Psoas muscle (tissue), 8 donors: ENCODE measurements around the gene ZDHHC5. TPM values are rescaled to one million over a fixed set of nuclear protein-coding genes. Genes with fewer than 3 reads are reported as not detected.

Experiments
- ATAC-seq, 4 donors: fragments of 200-7000 bp; cut with Tn5 transposase; one replicate each; pipeline ENCODE4 v1.9.1; 2020; ENCODE audit warnings: moderate library complexity in 3 of 4, mild to moderate bottlenecking in 2 of 4
- DNase-seq, 2 donors: peaks; one replicate each; pipeline ENCODE4 v3.0.0-alpha.2; 2020
- H3K27ac ChIP-seq: fragments of 200-600 bp; one replicate; pipeline ENCODE4 v1.8.0; 2022
- H3K27me3 ChIP-seq, 3 donors: fragments of 200-600 bp in 1 of 3; one replicate each; pipeline versions ENCODE4 v1.6.1 to v1.8.0; 2013 to 2022; ENCODE audit warnings: low read length in 2 of 3, mild to moderate bottlenecking in 2 of 3, moderate library complexity in 1 of 3; ENCODE audit not compliant: insufficient read depth in 3 of 3
- H3K36me3 ChIP-seq, 2 donors: fragments of 200-600 bp in 1 of 2; one replicate each; pipeline versions ENCODE4 v1.6.1 to v1.8.0; 2013 to 2022; ENCODE audit warnings: low read depth in 1 of 2, mild to moderate bottlenecking in 1 of 2, moderate library complexity in 1 of 2; ENCODE audit not compliant: insufficient read depth in 1 of 2
- H3K4me1 ChIP-seq: fragments of 200-600 bp; one replicate; pipeline ENCODE4 v1.8.0; 2022
- H3K4me3 ChIP-seq: fragments of 200-600 bp; one replicate; pipeline ENCODE4 v1.8.0; 2022; ENCODE audit warnings: mild to moderate bottlenecking
- H3K9me3 ChIP-seq: fragments of 200-600 bp; one replicate; pipeline ENCODE4 v1.8.0; 2022
- CTCF ChIP-seq: fragments of 200-600 bp; IDR thresholded peaks from one replicate; pipeline ENCODE4 v1.8.0; 2022; ENCODE audit warnings: antibody characterized with exemption
- WGBS, 3 donors: extraction: QIAGEN DNeasy Blood & Tissue Kit; methylation state at CpG; one replicate each; pipeline versions ENCODE4 v1.1.6 to v1.1.7; 2013; 5-methylcytosine and 5-hydroxymethylcytosine counted together
- intact Hi-C, 2 donors: fragments of 100-400 bp; cut with DNase I; formaldehyde crosslinking; loops; one replicate each; pipeline versions ENCODE4 v1.11.0 to v1.14.2; 2022
- polyA plus RNA-seq, 3 donors: library from polyadenylated mRNA; stranded (reverse); fragments of 200-250 nt; gene quantifications; one replicate each; pipeline ENCODE4 v1.2.3, GENCODE V29; 2013
- total RNA-seq, 4 donors: library from RNA; stranded (reverse); fragmentation: NEBNext Ultra II Directional in 2 of 4; extraction: Animal tissue kit (Norgen Biotek cat#: 25700) in 2 of 4; gene quantifications; one replicate each; pipeline versions ENCODE4 v1.2.1 to v1.2.4, GENCODE V29; 2021 to 2023
- donor health status: healthy with polysubstance abuse.
- donor health status: DM: no; HTN: no; CAD: no; lungs with moderate emphysema.
- donor health status: Bipolar disorder and iron deficiency.
- donor health status: healthy.
- donor health status: DM: yes; HTN: yes; CAD: no.
- donor health status: DM: no; HTN: no; CAD: no.
- donor health status: DM: no; HTN: no; CAD: no.
- donor health status: DM: yes; HTN: yes; CAD: no.

ZDHHC5 gene
- total and polyA plus RNA-seq, 7 donors = 32.4 to 63.6 (median 58.0) TPM

DNA sequence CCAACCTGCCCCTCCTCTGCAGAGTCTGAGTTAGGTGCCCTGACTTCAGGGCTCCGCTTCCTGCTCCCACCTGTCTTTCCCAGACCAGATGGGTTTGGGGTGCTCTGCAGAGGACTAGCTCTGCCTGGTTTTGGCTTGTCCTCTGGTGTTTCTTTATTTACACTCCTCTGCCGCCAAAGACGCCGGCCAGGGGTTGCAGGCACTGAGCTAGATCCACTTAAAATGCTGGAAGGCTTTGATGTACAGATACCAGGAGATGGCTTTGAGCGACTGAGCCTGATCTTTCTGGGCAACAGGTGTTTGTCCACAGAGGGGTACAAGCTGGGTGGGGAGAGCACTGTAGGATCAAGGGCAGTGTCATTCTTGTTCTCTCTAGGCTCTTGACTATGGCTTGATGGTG lies 77.3 kb downstream of the ZDHHC5 start:
- WGBS, 3 donors = 78 to 79% (median 79%) methylated on average over 5 of the region's 5 CpGs
- Histone ChIP-seq H3K9me3 (no peaks in the 10 kb centered on the region), H3K4me3 (no peak overlapping the region), H3K27me3 (no peaks in the 10 kb centered on the region), H3K27ac (no peak overlapping the region), H3K4me1 (peaks cover 22% of the 10 kb centered on the region), H3K36me3 (peaks cover 5 to 67% of the 10 kb centered on the region in 2 donors)
- no peak for TF ChIP-seq CTCF
- intact Hi-C loops = loop anchor here (10.0 kb wide), 2 partner anchors 50 to 780 kb away; no protein-coding TSS in a partner anchor
- DNase-seq = no peak
- ATAC-seq = no peak

DNA sequence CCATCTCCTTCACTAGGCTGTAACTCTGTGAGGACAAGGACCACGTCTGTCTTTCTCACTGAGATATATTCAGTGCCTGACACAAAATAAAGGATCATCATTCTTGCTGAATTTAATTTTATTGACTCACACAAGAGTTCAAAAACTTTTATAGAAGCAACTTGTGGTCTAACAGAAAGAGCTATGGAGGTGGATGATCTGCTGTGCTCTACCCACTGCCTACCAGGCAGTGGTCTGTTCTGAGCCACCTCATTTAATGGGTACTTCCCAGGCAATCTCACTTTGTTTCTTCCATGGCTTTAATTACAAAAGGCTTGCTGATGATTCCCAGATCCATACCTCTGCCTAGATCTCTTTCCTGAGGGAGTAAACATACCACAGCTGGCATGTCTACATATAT lies 79.0 kb downstream of the ZDHHC5 start:
- peaks cover 17% of the 10 kb centered on the region for H3K4me1 ChIP-seq
- peaks cover 5 to 77% of the 10 kb centered on the region in 2 donors for H3K36me3 ChIP-seq
- WGBS, 3 donors = 81 to 87% (median 82%) methylated on average over 1 of the region's 1 CpG
- no peaks in the 10 kb centered on the region for H3K9me3 ChIP-seq
- no peak for DNase-seq
- ATAC-seq = no peak
- no peaks in the 10 kb centered on the region for H3K27me3 ChIP-seq
- no peak for TF ChIP-seq CTCF
- intact Hi-C loops = loop anchor here (10.0 kb wide), 2 partner anchors 48 to 778 kb away; no protein-coding TSS in a partner anchor
- no peak overlapping the region for H3K4me3 ChIP-seq
- no peak overlapping the region for H3K27ac ChIP-seq

Other genes with a start within 250 kb of the ZDHHC5 start
- gene SLC43A3, start 241.0 kb upstream of the ZDHHC5 start, total RNA-seq = 10 to 100 TPM; 10.6 to 18.8 (median 16.0) TPM
- gene SLC43A3, start 241.0 kb upstream of the ZDHHC5 start, polyA plus RNA-seq = 10 to 100 TPM in 1 of 3 donors, 1 to 10 TPM in 2; 5.8 to 14.7 (median 6.4) TPM
- gene RTN4RL2, start 207.6 kb upstream of the ZDHHC5 start, total RNA-seq = 1 to 10 TPM in 1 of 4 donors, under 1 TPM in 3; 0.77 to 1.1 (median 0.84) TPM
- gene RTN4RL2, start 207.6 kb upstream of the ZDHHC5 start, polyA plus RNA-seq = under 1 TPM; 0.44 to 0.61 (median 0.49) TPM
- gene SLC43A1, start 152.4 kb upstream of the ZDHHC5 start, total RNA-seq = 10 to 100 TPM in 1 of 4 donors, 1 to 10 TPM in 3; 4.1 to 15.3 (median 7.1) TPM
- 10 to 100 TPM in 1 of 3 donors, 1 to 10 TPM in 2; 3.5 to 13.7 (median 7.5) TPM for gene SLC43A1, start 152.4 kb upstream of the ZDHHC5 start, polyA plus RNA-seq
- gene TIMM10, start 137.4 kb upstream of the ZDHHC5 start, total RNA-seq = 10 to 100 TPM; 55.0 to 90.0 (median 73.0) TPM
- gene TIMM10, start 137.4 kb upstream of the ZDHHC5 start, polyA plus RNA-seq = 100 to 1,000 TPM in 2 of 3 donors, 10 to 100 TPM in 1; 97.7 to 149 (median 112) TPM
- gene SMTNL1, start 130.5 kb upstream of the ZDHHC5 start, total RNA-seq = 100 to 1,000 TPM in 1 of 4 donors, 10 to 100 TPM in 2, 1 to 10 TPM in 1; 7.6 to 118 (median 36.9) TPM
- 10 to 100 TPM in 2 of 3 donors, 1 to 10 TPM in 1; 6.7 to 19.7 (median 14.9) TPM for gene SMTNL1, start 130.5 kb upstream of the ZDHHC5 start, polyA plus RNA-seq
- 10 to 100 TPM in 3 of 4 donors, 1 to 10 TPM in 1; 6.8 to 24.7 (median 12.3) TPM for gene UBE2L6, start 100.4 kb upstream of the ZDHHC5 start, total RNA-seq
- 1 to 10 TPM; 5.3 to 9.9 (median 9.1) TPM for gene UBE2L6, start 100.4 kb upstream of the ZDHHC5 start, polyA plus RNA-seq
- gene SERPING1, start 70.4 kb upstream of the ZDHHC5 start, total RNA-seq = 10 to 100 TPM; 65.1 to 97.3 (median 71.2) TPM
- 10 to 100 TPM; 42.6 to 77.2 (median 62.3) TPM for gene SERPING1, start 70.4 kb upstream of the ZDHHC5 start, polyA plus RNA-seq
- under 1 TPM in 3 of 4 donors, not detected in 1; 0.21 to 0.90 (median 0.59) TPM for gene YPEL4, start 18.2 kb upstream of the ZDHHC5 start, total RNA-seq
- under 1 TPM; 0.08 to 0.18 (median 0.11) TPM for gene YPEL4, start 18.2 kb upstream of the ZDHHC5 start, polyA plus RNA-seq
- 10 to 100 TPM in 2 of 4 donors, 1 to 10 TPM in 2; 6.8 to 11.6 (median 9.2) TPM for gene CLP1, start 10.4 kb upstream of the ZDHHC5 start, total RNA-seq
- 10 to 100 TPM in 2 of 3 donors, 1 to 10 TPM in 1; 9.6 to 16.9 (median 14.3) TPM for gene CLP1, start 10.4 kb upstream of the ZDHHC5 start, polyA plus RNA-seq
- gene MED19, start 44.1 kb downstream of the ZDHHC5 start, total RNA-seq = 10 to 100 TPM in 1 of 4 donors, 1 to 10 TPM in 3; 6.7 to 10.3 (median 7.4) TPM
- 10 to 100 TPM in 2 of 3 donors, 1 to 10 TPM in 1; 9.4 to 19.7 (median 13.9) TPM for gene MED19, start 44.1 kb downstream of the ZDHHC5 start, polyA plus RNA-seq
- gene TMX2, start 44.5 kb downstream of the ZDHHC5 start, total RNA-seq = 10 to 100 TPM; 31.5 to 69.7 (median 51.1) TPM
- 100 to 1,000 TPM in 2 of 3 donors, 10 to 100 TPM in 1; 55.4 to 192 (median 110) TPM for gene TMX2, start 44.5 kb downstream of the ZDHHC5 start, polyA plus RNA-seq
- gene SELENOH, start 73.4 kb downstream of the ZDHHC5 start, total RNA-seq = 100 to 1,000 TPM in 1 of 4 donors, 10 to 100 TPM in 3; 67.0 to 109 (median 88.0) TPM
- 100 to 1,000 TPM in 1 of 3 donors, 10 to 100 TPM in 2; 79.0 to 120 (median 81.9) TPM for gene SELENOH, start 73.4 kb downstream of the ZDHHC5 start, polyA plus RNA-seq
- gene BTBD18, start 83.7 kb downstream of the ZDHHC5 start, total RNA-seq = not detected
- under 1 TPM in 1 of 3 donors, not detected in 2; 0.03 TPM for gene BTBD18, start 83.7 kb downstream of the ZDHHC5 start, polyA plus RNA-seq
- 10 to 100 TPM; 26.1 to 35.2 (median 30.1) TPM for gene CTNND1, start 93.7 kb downstream of the ZDHHC5 start, total RNA-seq
- 10 to 100 TPM in 2 of 3 donors, 1 to 10 TPM in 1; 9.4 to 13.8 (median 13.7) TPM for gene CTNND1, start 93.7 kb downstream of the ZDHHC5 start, polyA plus RNA-seq